ENCODE data around the gene PPP2R1A.

DNA sequence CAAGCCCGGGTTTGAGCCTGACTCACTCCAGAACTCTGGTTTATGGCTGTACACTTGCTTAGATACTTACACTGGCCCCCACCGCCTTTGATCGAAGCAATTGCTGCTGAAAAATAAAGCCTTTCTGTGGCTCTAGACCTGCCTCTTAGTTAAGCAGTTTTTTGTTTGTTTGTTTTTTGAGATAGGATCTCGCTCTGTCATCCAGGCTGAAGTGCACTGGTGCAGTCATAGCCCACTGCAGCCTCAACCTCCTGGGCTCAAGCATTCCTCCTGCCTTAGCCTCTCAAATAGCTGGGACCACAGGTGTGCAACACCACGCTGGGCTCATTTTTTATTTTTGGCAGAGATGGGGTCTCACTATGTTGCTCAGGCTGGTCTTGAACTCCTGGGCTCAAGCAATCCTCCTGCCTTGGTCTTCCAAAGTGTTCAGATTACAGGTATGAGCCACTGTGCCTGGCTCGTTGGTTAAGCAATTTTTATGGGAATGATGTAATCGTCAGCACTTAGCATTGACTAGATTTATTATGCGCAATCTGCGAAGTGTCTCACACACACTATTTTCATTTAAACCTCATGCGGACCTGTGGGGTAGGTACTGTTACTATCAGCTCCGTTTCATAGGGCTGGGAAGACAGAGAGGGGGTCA lies 22.2 kb downstream of the PPP2R1A start:
- TF ChIP-seq, protein P1, sequence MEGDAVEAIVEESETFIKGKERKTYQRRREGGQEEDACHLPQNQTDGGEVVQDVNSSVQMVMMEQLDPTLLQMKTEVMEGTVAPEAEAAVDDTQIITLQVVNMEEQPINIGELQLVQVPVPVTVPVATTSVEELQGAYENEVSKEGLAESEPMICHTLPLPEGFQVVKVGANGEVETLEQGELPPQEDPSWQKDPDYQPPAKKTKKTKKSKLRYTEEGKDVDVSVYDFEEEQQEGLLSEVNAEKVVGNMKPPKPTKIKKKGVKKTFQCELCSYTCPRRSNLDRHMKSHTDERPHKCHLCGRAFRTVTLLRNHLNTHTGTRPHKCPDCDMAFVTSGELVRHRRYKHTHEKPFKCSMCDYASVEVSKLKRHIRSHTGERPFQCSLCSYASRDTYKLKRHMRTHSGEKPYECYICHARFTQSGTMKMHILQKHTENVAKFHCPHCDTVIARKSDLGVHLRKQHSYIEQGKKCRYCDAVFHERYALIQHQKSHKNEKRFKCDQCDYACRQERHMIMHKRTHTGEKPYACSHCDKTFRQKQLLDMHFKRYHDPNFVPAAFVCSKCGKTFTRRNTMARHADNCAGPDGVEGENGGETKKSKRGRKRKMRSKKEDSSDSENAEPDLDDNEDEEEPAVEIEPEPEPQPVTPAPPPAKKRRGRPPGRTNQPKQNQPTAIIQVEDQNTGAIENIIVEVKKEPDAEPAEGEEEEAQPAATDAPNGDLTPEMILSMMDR (IDR thresholded peaks at IDR 0.05; ENCODE audit: low read length) = no peak
- no peak for TF ChIP-seq EZH2 (optimal IDR thresholded peaks at IDR 0.05; ENCODE audit: low read depth, low read length)
